ENCODE results near the gene XYLT2.
"Not testable (repeated sequence)": the region's sequence is repeated elsewhere in the genome, so short reads cannot be mapped to it uniquely, and the experiment has no call there.

XYLT2 gene

DNA sequence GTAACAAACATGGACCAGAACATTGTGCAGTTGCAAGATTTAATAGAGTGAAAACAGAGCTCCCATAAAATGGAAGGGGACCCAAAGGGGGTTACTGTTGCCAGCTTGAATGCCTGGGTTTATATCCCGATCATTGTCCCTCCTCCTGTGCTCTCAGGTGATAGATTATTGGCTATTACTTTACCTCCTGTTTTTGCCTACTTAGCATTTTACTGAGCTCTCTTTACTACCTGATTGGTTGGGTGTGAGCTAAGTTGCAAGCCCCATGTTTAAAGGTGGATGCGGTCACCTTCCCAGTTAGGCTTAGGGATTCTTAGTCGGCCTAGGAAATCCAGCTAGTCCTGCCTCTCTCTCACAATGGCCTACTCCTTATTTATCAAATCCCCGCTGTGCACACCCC is 59.4 kb downstream of the XYLT2 start:
- not testable (repeated sequence) for DNase-seq (ENCODE audit: extremely low spot score)
- POLR2A ChIA-PET: interaction anchor here (2.2 kb wide), 1 partner anchor 8 kb away, joined by 6 read pairs; the partner anchor contains the start of gene LRRC59

GRCh38 chr17:50406578-50406977 is 60.7 kb downstream of the XYLT2 start:
- POLR2A ChIA-PET: interaction anchor here (2.2 kb wide), 1 partner anchor 9 kb away, joined by 6 read pairs; the partner anchor contains the start of gene LRRC59
- DNase-seq (ENCODE audit: extremely low spot score): no peak
- TF ChIP-seq, protein P1, sequence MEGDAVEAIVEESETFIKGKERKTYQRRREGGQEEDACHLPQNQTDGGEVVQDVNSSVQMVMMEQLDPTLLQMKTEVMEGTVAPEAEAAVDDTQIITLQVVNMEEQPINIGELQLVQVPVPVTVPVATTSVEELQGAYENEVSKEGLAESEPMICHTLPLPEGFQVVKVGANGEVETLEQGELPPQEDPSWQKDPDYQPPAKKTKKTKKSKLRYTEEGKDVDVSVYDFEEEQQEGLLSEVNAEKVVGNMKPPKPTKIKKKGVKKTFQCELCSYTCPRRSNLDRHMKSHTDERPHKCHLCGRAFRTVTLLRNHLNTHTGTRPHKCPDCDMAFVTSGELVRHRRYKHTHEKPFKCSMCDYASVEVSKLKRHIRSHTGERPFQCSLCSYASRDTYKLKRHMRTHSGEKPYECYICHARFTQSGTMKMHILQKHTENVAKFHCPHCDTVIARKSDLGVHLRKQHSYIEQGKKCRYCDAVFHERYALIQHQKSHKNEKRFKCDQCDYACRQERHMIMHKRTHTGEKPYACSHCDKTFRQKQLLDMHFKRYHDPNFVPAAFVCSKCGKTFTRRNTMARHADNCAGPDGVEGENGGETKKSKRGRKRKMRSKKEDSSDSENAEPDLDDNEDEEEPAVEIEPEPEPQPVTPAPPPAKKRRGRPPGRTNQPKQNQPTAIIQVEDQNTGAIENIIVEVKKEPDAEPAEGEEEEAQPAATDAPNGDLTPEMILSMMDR (IDR thresholded peaks at IDR 0.05; ENCODE audit: control extremely low read depth, extremely low read depth, low read depth, missing control alignments): no peak
- CTCF ChIA-PET: interaction anchor here (0.9 to 4.4 kb wide), 3 partner anchors 9 to 23 kb away, joined by 3 to 38 read pairs (median 4); partner anchors contain the start of gene LRRC59

More for the DNA sequence above, 59.4 kb downstream of the XYLT2 start:
- CTCF ChIA-PET: interaction anchor here (1.0 to 4.4 kb wide), 4 partner anchors 8 to 46 kb away, joined by 3 to 38 read pairs (median 4); partner anchors contain the start of gene LRRC59

DNA sequence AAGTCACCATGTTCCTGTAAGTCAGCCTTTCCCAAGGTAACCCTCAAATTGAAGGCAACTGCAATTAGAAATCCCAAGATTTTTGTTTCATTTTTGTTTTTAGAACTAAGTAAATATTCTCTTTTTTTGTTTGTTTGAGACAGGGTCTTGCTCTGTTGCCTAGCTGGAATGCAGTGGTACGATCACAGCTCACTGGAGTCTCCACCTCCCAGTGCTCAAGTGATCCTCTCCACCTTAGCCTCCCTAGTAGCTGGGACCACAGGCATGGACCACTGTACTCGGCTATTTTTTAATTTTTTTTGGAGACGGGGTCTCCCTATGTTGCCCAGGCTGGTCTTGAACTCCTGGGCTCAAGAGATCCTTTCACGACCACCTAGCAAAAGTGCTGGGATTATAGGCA is 62.0 kb downstream of the XYLT2 start:
- POLR2A ChIA-PET: no interaction called here
- no peak for DNase-seq (ENCODE audit: extremely low spot score)
- CTCF ChIA-PET: interaction anchor here (1.3 to 4.4 kb wide), 3 partner anchors 8 to 18 kb away, joined by 3 to 38 read pairs (median 4); partner anchors contain the start of genes ACSF2 and LRRC59
- TF ChIP-seq, protein P1 (IDR thresholded peaks at IDR 0.05; ENCODE audit: control extremely low read depth, extremely low read depth, low read depth, missing control alignments): no peak
